ENCODE measurements around the gene HS6ST2. TPM values are rescaled to one million over a fixed set of nuclear protein-coding genes. Genes with fewer than 3 reads are reported as not detected.

HS6ST2 gene
- total RNA-seq, 1 donor from 2014 or later: 14.8 TPM

- no peak for TF ChIP-seq CTCF (IDR thresholded peaks at IDR 0.05; ENCODE audit: unreplicated experiment)
- no peaks in the 10 kb centered on the region for H3K9me3 Mint-ChIP-seq (ENCODE audit: low read depth)
- no peak overlapping the region for H3K4me3 Mint-ChIP-seq (ENCODE audit: low read depth)
- DNase-seq (ENCODE audit: low spot score, unreplicated experiment): no peak
- H3K27me3 Mint-ChIP-seq: no peaks in the 10 kb centered on the region
- no peak overlapping the region for H3K27ac Mint-ChIP-seq
- H3K36me3 Mint-ChIP-seq (ENCODE audit: insufficient read depth): no peaks in the 10 kb centered on the region
- H3K4me1 Mint-ChIP-seq (ENCODE audit: low read depth): no peaks in the 10 kb centered on the region
Observed at GRCh38 chrX:132821974-132822633, 136.3 kb downstream of the HS6ST2 start.

GRCh38 chrX:132820675-132821074 lies 137.8 kb downstream of the HS6ST2 start:
- Mint-ChIP-seq H3K4me1 (ENCODE audit: low read depth) (no peaks in the 10 kb centered on the region), H3K4me3 (ENCODE audit: low read depth) (no peak overlapping the region), H3K27me3 (no peaks in the 10 kb centered on the region), H3K27ac (no peak overlapping the region), H3K36me3 (ENCODE audit: insufficient read depth) (no peaks in the 10 kb centered on the region), H3K9me3 (ENCODE audit: low read depth) (no peaks in the 10 kb centered on the region)
- DNase-seq (ENCODE audit: low spot score, unreplicated experiment): no peak
- no peak for TF ChIP-seq CTCF (IDR thresholded peaks at IDR 0.05; ENCODE audit: unreplicated experiment)

DNA sequence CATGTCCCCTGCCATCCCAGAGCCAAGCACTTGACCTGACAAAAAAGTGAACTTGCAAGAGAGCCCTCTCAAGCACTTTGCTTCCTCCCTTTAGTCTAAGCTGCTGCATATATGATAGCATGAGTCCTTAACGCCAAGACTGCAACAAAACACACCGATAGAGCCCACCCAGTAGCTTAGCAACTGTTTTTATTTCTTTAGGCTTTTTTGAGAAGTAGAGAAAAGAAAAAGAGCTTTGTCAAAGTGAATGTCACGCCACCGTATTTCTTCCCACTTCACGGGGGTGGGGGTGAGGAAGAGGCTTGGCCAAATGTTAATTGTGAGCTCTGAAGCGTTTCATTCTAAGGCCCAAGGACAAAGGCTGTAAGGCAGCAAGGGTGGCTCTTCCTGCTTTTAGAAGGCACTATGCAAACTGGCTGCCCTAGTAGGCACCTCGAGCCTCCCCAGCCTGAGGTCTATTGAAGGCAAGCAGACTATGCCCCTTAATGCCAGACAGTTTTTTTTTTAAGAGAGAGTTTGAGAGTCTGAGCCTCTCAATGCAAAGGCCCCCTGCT lies 138.6 kb downstream of the HS6ST2 start:
- no peak for TF ChIP-seq CTCF (IDR thresholded peaks at IDR 0.05; ENCODE audit: unreplicated experiment)
- no peaks in the 10 kb centered on the region for H3K9me3 Mint-ChIP-seq (ENCODE audit: low read depth)
- DNase-seq (ENCODE audit: low spot score, unreplicated experiment): no peak
- no peaks in the 10 kb centered on the region for H3K4me1 Mint-ChIP-seq (ENCODE audit: low read depth)
- no peaks in the 10 kb centered on the region for H3K27me3 Mint-ChIP-seq
- no peak overlapping the region for H3K27ac Mint-ChIP-seq
- H3K36me3 Mint-ChIP-seq (ENCODE audit: insufficient read depth): no peaks in the 10 kb centered on the region
- H3K4me3 Mint-ChIP-seq (ENCODE audit: low read depth): no peak overlapping the region

DNA sequence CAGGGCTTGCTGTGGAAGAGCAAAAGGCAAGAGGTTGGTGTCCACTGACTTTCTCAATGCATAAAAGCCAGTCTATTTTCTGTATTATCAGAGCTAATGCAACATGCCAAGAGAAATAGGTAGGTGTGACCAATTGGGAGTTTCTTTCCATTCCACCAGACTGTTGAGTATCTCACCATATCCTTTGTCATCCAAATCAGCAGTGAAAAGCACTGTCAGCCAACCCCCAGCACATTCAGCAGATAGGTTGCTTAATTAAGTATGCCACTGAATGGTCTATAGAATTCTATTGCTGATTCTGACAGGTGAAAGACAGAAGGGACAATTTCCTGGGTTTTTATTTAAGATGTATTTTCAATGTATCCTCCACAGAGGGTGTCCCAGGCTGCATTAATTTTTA lies 139.8 kb downstream of the HS6ST2 start:
- DNase-seq (ENCODE audit: low spot score, unreplicated experiment): no peak
- Mint-ChIP-seq H3K4me3 (ENCODE audit: low read depth) (no peak overlapping the region), H3K27ac (no peak overlapping the region), H3K27me3 (no peaks in the 10 kb centered on the region), H3K4me1 (ENCODE audit: low read depth) (no peaks in the 10 kb centered on the region), H3K36me3 (ENCODE audit: insufficient read depth) (no peaks in the 10 kb centered on the region), H3K9me3 (ENCODE audit: low read depth) (no peaks in the 10 kb centered on the region)
- no peak for TF ChIP-seq CTCF (IDR thresholded peaks at IDR 0.05; ENCODE audit: unreplicated experiment)

GRCh38 chrX:132815643-132816042 lies 142.8 kb downstream of the HS6ST2 start:
- Mint-ChIP-seq H3K4me1 (ENCODE audit: low read depth) (no peaks in the 10 kb centered on the region), H3K27ac (no peak overlapping the region), H3K4me3 (ENCODE audit: low read depth) (no peak overlapping the region), H3K9me3 (ENCODE audit: low read depth) (no peaks in the 10 kb centered on the region), H3K36me3 (ENCODE audit: insufficient read depth) (no peaks in the 10 kb centered on the region), H3K27me3 (no peaks in the 10 kb centered on the region)
- DNase-seq (ENCODE audit: low spot score, unreplicated experiment): no peak
- no peak for TF ChIP-seq CTCF (IDR thresholded peaks at IDR 0.05; ENCODE audit: unreplicated experiment)

Data from progenitor cell of endocrine pancreas (in vitro differentiated cells).